SU-DHL-6 (cell line): ENCODE measurements around the gene SLC29A2.

Source experiments
- H2AFZ ChIP-seq: fragments of 200-600 bp; sonication (generic); 2 replicates; pipeline ENCODE4 v1.6.1; 2014; ENCODE audit warnings: low read depth, mild to moderate bottlenecking, moderate library complexity, mixed read lengths, antibody characterized with exemption, low read length; ENCODE audit not compliant: severe bottlenecking
- H3F3A ChIP-seq: fragments of 200-600 bp; shearing (Covaris generic); 2 replicates; pipeline ENCODE4 v1.6.0; 2016; ENCODE audit warnings: antibody characterized with exemption, mild to moderate bottlenecking; ENCODE audit not compliant: insufficient read depth
- H3K27ac ChIP-seq: fragments of 200-600 bp; sonication (generic); 2 replicates; pipeline ENCODE4 v1.5.1; 2016; ENCODE audit warnings: low read depth, mild to moderate bottlenecking, low read length, moderate library complexity, mixed read lengths
- H3K27me3 ChIP-seq: fragments of 200-600 bp; sonication (generic), shearing (Covaris generic); 2 replicates; pipeline ENCODE4 v1.6.0; 2014; ENCODE audit warnings: mild to moderate bottlenecking, low read length
- H3K36me3 ChIP-seq: fragments of 200-600 bp; sonication (generic); 2 replicates; pipeline ENCODE4 v1.6.1; 2014; ENCODE audit warnings: mild to moderate bottlenecking, low read length, mixed read lengths
- H3K4me2 ChIP-seq: fragments of 300-600, 200-600 bp; shearing (Covaris generic), sonication (generic); 2 replicates; pipeline ENCODE4 v1.6.0; 2014; ENCODE audit warnings: low read length, low read depth, mild to moderate bottlenecking; ENCODE audit not compliant: poor library complexity, severe bottlenecking
- H3K4me3 ChIP-seq: fragments of 200-600 bp; sonication (generic); 2 replicates; pipeline ENCODE4 v1.5.1; 2014; ENCODE audit warnings: antibody characterized with exemption, low read length, mild to moderate bottlenecking, mixed read lengths; ENCODE audit not compliant: insufficient read depth, poor library complexity, severe bottlenecking
- H3K79me2 ChIP-seq: fragments of 200-600 bp; sonication (generic); 2 replicates; pipeline ENCODE4 v1.6.1; 2014; ENCODE audit warnings: mild to moderate bottlenecking, low read length, moderate library complexity; ENCODE audit not compliant: insufficient read depth
- H3K9ac ChIP-seq: fragments of 200-600 bp; sonication (generic); 2 replicates; pipeline ENCODE4 v1.7.0; 2014; ENCODE audit warnings: mild to moderate bottlenecking, low read length
- H3K9me2 ChIP-seq: fragments of 200-600 bp; sonication (generic); replicated peaks from 2 replicates; pipeline ENCODE4 v1.6.1; 2014; ENCODE audit warnings: low read length; ENCODE audit not compliant: insufficient read depth
- H3K9me3 ChIP-seq: fragments of 200-600 bp; sonication (generic); 2 replicates; pipeline ENCODE4 v1.6.1; 2014; ENCODE audit warnings: low read length, mixed read lengths; ENCODE audit not compliant: insufficient read depth
- H4K20me1 ChIP-seq: fragments of 200-600 bp; sonication (generic); 2 replicates; pipeline ENCODE4 v1.6.1; 2014; ENCODE audit warnings: low read depth, mild to moderate bottlenecking, antibody characterized with exemption, low read length, moderate library complexity, mixed read lengths
- CTCF ChIP-seq: fragments of 200-600 bp; sonication (generic); IDR thresholded peaks from one replicate; pipeline ENCODE4 v1.5.1; 2017; ENCODE audit warnings: antibody characterized with exemption, mild to moderate bottlenecking, low read length, moderate library complexity; ENCODE audit not compliant: insufficient read depth, poor library complexity, severe bottlenecking
- EZH2phosphoT487 ChIP-seq: fragments of 200-600 bp; sonication (generic), shearing (Covaris generic); conservative IDR thresholded peaks from 2 replicates; pipeline ENCODE4 v1.6.1; 2018; ENCODE audit warnings: mild to moderate bottlenecking, antibody characterized with exemption, low read length, moderate library complexity, mixed read lengths

The SLC29A2 gene

GRCh38 chr11:66412110-66412509 lies 40.5 kb upstream of the SLC29A2 start:
- Histone ChIP-seq H3K4me2 (no peak overlapping the region), H3K36me3 (no peaks in the 10 kb centered on the region), H4K20me1 (no peaks in the 10 kb centered on the region), H3F3A (no peaks in the 10 kb centered on the region), H3K9ac (no peak overlapping the region), H3K9me2 (no peaks in the 10 kb centered on the region), H3K27ac (no peak overlapping the region), H3K4me3 (no peak overlapping the region), H3K79me2 (no peaks in the 10 kb centered on the region), H2AFZ (no peak overlapping the region), H3K9me3 (no peaks in the 10 kb centered on the region), H3K27me3 (no peaks in the 10 kb centered on the region)
- TF ChIP-seq CTCF (no peak), EZH2phosphoT487 (no peak)

DNA sequence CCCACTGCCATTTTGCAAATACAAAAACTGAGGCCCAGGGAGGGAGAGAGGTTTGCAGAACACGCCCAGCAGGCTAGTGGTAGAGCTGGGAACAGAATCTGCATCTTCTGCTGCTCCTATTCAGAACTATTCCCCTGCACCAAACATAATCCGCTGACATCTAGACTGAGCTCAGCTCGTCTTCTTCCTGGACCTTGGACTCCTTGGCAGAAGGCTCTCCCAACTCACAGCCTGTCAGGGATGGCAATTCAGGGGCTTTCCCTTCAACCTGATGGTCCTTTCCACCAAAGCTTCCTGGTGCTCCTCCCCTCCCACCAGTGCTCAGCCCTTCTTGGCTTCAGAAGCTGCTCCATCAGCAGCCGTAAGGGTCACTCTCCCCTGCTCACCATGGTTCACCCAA lies 39.8 kb upstream of the SLC29A2 start:
- H3K4me2 ChIP-seq: no peak overlapping the region
- no peaks in the 10 kb centered on the region for H3K79me2 ChIP-seq
- H3K9me3 ChIP-seq: no peaks in the 10 kb centered on the region
- H3K36me3 ChIP-seq: no peaks in the 10 kb centered on the region
- no peak overlapping the region for H2AFZ ChIP-seq
- TF ChIP-seq EZH2phosphoT487 (no peak), CTCF (no peak)
- H3K9ac ChIP-seq: no peak overlapping the region
- no peak overlapping the region for H3K4me3 ChIP-seq
- H3K9me2 ChIP-seq: no peaks in the 10 kb centered on the region
- no peak overlapping the region for H3K27ac ChIP-seq
- H3F3A ChIP-seq: no peaks in the 10 kb centered on the region
- H4K20me1 ChIP-seq: no peaks in the 10 kb centered on the region
- no peaks in the 10 kb centered on the region for H3K27me3 ChIP-seq

- no peaks in the 10 kb centered on the region for H3K27me3 ChIP-seq
- no peak overlapping the region for H3K9ac ChIP-seq
- no peaks in the 10 kb centered on the region for H3F3A ChIP-seq
Measured at GRCh38 chr11:66410191-66410590, 38.6 kb upstream of the SLC29A2 start.

GRCh38 chr11:66409226-66409625 lies 37.7 kb upstream of the SLC29A2 start:
- Histone ChIP-seq H3K79me2 (no peaks in the 10 kb centered on the region), H3K36me3 (no peaks in the 10 kb centered on the region), H3K27me3 (no peaks in the 10 kb centered on the region), H3K4me3 (no peak overlapping the region), H3K9me3 (no peaks in the 10 kb centered on the region), H3K4me2 (peak overlapping the region; percentile 61), H2AFZ (no peak overlapping the region), H4K20me1 (no peaks in the 10 kb centered on the region), H3K9ac (no peak overlapping the region), H3F3A (no peaks in the 10 kb centered on the region), H3K9me2 (no peaks in the 10 kb centered on the region), H3K27ac (no peak overlapping the region)
- TF ChIP-seq EZH2phosphoT487: no peak
- TF ChIP-seq CTCF: no peak

More at GRCh38 chr11:66410191-66410590, 38.6 kb upstream of the SLC29A2 start:
- H3K9me3 ChIP-seq: no peaks in the 10 kb centered on the region
- H4K20me1 ChIP-seq: no peaks in the 10 kb centered on the region
- no peak overlapping the region for H3K4me3 ChIP-seq
- H3K79me2 ChIP-seq: no peaks in the 10 kb centered on the region
- H3K27ac ChIP-seq: no peak overlapping the region
- no peaks in the 10 kb centered on the region for H3K36me3 ChIP-seq
- TF ChIP-seq EZH2phosphoT487: no peak
- H3K9me2 ChIP-seq: no peaks in the 10 kb centered on the region
- no peak overlapping the region for H2AFZ ChIP-seq
- no peak overlapping the region for H3K4me2 ChIP-seq
